ENCODE results near the gene CDK5. TPM values are rescaled to one million over a fixed set of nuclear protein-coding genes. Genes with fewer than 3 reads are reported as not detected.

The CDK5 gene
- total and polyA plus RNA-seq, 10 of the 15 experiments (the other 5 are each of a cell fraction or from before 2014, with no cell fraction given) = 1.5 to 33.4 (median 21.6) TPM

GRCh38 chr7:151035026-151035717 lies 22.5 kb downstream of the CDK5 start:
- Histone ChIP-seq H3K79me2 (ENCODE audit: control insufficient read depth, insufficient read depth, low read length) (no peaks in the 10 kb centered on the region), H3K4me3 (no peak overlapping the region), H3K36me3 (ENCODE audit: control insufficient read depth in 2 of 2, insufficient read depth in 2 of 2, low read length in 1 of 2) (peaks cover 0 to 3% of the 10 kb centered on the region in 2 experiments; a peak in 1 of 4 replicates), H3K27me3 (replicated peaks in 1 of 2; ENCODE audit: control insufficient read depth in 2 of 2, insufficient read depth in 2 of 2, low read length in 1 of 2) (no peaks in the 10 kb centered on the region), H3K4me2 (ENCODE audit: control insufficient read depth, insufficient read depth) (no peak overlapping the region), H2AFZ (ENCODE audit: control insufficient read depth, low read depth, low read length) (no peak overlapping the region), H3K9ac (ENCODE audit: control insufficient read depth, insufficient read depth, low read length) (no peak overlapping the region), H4K20me1 (ENCODE audit: control insufficient read depth, insufficient read depth) (no peaks in the 10 kb centered on the region), H3K4me1 (ENCODE audit: control insufficient read depth, insufficient read depth, low read length) (no peaks in the 10 kb centered on the region; the same call in 1 of the 2 replicates), H3K27ac (ENCODE audit: control insufficient read depth, insufficient read depth) (no peak overlapping the region), H3K9me3 (replicated peaks; ENCODE audit: control insufficient read depth, insufficient read depth, low read length) (no peaks in the 10 kb centered on the region)
- CTCF ChIA-PET = no interaction called here
- no TSS peak for BruUV-seq (replicated peaks)
- in situ Hi-C loops (cut with MboI) = no loop called here
- DNase-seq (ENCODE audit: low read depth, low spot score) (no peak), FAIRE-seq (no peak), ATAC-seq (no peak)
- POLR2A ChIA-PET = no interaction called here
- TF ChIP-seq SMAD5 (IDR thresholded peaks at IDR 0.05; ENCODE audit: low read depth) (no peak), TAF1 (IDR thresholded peaks at IDR 0.05; ENCODE audit: borderline replicate concordance, low read depth, low read length) (no peak), MYC (IDR thresholded peaks at IDR 0.05; ENCODE audit: insufficient read depth, insufficient read length, insufficient replicate concordance, low read length, severe bottlenecking) (no peak), NR2C1 (IDR thresholded peaks at IDR 0.05) (no peak)
- RAD21 ChIA-PET (ENCODE audit: unreplicated experiment) = no interaction called here
- whole genome bisulfite sequencing (ENCODE audit: insufficient coverage, insufficient replicate concordance, low lambda C conversion rate, missing lambda C conversion rate) = 83% methylated on average over 17 of the region's 21 CpGs
- SMC1A ChIA-PET (ENCODE audit: uncharacterized antibody, unreplicated experiment) = no interaction called here
- intact Hi-C loops (cut with micrococcal nuclease; ENCODE audit: unreplicated experiment) = no loop called here

DNA sequence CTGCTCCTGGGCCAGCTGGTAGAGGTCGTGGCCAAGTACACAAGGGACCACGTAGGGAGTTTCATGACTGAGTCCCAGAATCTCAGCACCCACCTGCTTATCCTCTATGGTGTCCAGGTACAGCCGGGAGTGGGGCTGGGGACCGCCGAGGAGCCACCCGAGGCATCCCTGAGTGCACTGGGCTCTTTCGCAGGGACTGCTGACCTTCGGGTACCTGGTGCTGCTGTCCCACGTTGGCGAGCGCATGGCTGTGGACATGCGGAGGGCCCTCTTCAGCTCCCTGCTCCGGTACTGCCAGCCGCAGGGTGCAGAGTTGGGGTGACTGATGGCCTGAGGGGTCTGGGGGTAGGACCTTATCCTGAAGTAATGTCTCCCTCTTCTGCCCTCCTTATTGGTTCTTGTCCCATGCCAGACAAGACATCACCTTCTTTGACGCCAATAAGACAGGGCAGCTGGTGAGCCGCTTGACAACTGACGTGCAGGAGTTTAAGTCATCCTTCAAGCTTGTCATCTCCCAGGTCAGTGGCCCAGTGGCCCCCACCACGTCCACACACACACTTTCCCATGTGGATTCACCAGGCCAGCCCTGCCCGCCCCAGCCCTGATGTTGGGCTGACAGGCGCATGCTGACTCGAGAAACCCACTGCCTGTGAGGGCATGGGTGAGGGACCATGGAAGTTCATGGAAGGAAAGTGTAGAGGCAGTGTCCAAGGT lies 23.2 kb downstream of the CDK5 start:
- ChIA-PET RAD21 (ENCODE audit: unreplicated experiment) (no interaction called here), SMC1A (ENCODE audit: uncharacterized antibody, unreplicated experiment) (no interaction called here), CTCF (no interaction called here), POLR2A (no interaction called here)
- intact Hi-C loops (cut with micrococcal nuclease; ENCODE audit: unreplicated experiment) (no loop called here), in situ Hi-C loops (cut with MboI) (no loop called here)
- Histone ChIP-seq H3K9ac (ENCODE audit: control insufficient read depth, insufficient read depth, low read length) (no peak overlapping the region), H4K20me1 (ENCODE audit: control insufficient read depth, insufficient read depth) (no peaks in the 10 kb centered on the region), H3K27ac (ENCODE audit: control insufficient read depth, insufficient read depth) (no peak overlapping the region), H3K4me3 (no peak overlapping the region), H3K4me2 (ENCODE audit: control insufficient read depth, insufficient read depth) (no peak overlapping the region), H3K4me1 (ENCODE audit: control insufficient read depth, insufficient read depth, low read length) (peaks cover 4% of the 10 kb centered on the region), H2AFZ (ENCODE audit: control insufficient read depth, low read depth, low read length) (no peak overlapping the region), H3K9me3 (replicated peaks; ENCODE audit: control insufficient read depth, insufficient read depth, low read length) (no peaks in the 10 kb centered on the region), H3K36me3 (ENCODE audit: control insufficient read depth in 2 of 2, insufficient read depth in 2 of 2, low read length in 1 of 2) (peaks cover 0 to 3% of the 10 kb centered on the region in 2 experiments; a peak in 1 of 4 replicates), H3K79me2 (ENCODE audit: control insufficient read depth, insufficient read depth, low read length) (no peaks in the 10 kb centered on the region; the same call in 1 of the 2 replicates), H3K27me3 (replicated peaks in 1 of 2; ENCODE audit: control insufficient read depth in 2 of 2, insufficient read depth in 2 of 2, low read length in 1 of 2) (no peaks in the 10 kb centered on the region)
- TF ChIP-seq, protein P1, sequence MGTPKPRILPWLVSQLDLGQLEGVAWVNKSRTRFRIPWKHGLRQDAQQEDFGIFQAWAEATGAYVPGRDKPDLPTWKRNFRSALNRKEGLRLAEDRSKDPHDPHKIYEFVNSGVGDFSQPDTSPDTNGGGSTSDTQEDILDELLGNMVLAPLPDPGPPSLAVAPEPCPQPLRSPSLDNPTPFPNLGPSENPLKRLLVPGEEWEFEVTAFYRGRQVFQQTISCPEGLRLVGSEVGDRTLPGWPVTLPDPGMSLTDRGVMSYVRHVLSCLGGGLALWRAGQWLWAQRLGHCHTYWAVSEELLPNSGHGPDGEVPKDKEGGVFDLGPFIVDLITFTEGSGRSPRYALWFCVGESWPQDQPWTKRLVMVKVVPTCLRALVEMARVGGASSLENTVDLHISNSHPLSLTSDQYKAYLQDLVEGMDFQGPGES (IDR thresholded peaks at IDR 0.05) = no peak
- no peak for TF ChIP-seq CBX5 (IDR thresholded peaks at IDR 0.05; ENCODE audit: low read depth)
- no peak for TF ChIP-seq MXI1 (IDR thresholded peaks at IDR 0.05; ENCODE audit: low read depth, low read length)
- TF ChIP-seq, protein P2, sequence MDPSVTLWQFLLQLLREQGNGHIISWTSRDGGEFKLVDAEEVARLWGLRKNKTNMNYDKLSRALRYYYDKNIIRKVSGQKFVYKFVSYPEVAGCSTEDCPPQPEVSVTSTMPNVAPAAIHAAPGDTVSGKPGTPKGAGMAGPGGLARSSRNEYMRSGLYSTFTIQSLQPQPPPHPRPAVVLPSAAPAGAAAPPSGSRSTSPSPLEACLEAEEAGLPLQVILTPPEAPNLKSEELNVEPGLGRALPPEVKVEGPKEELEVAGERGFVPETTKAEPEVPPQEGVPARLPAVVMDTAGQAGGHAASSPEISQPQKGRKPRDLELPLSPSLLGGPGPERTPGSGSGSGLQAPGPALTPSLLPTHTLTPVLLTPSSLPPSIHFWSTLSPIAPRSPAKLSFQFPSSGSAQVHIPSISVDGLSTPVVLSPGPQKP (IDR thresholded peaks at IDR 0.05; ENCODE audit: low read depth, low read length) = no peak
- TF ChIP-seq PAX8 (IDR thresholded peaks at IDR 0.05) = no peak
- no peak for TF ChIP-seq FOXK2 (IDR thresholded peaks at IDR 0.05)
- no peak for ATAC-seq
- no peak for FAIRE-seq
- BruUV-seq (replicated peaks) = no TSS peak
- WGBS (ENCODE audit: insufficient coverage, insufficient replicate concordance, low lambda C conversion rate, missing lambda C conversion rate) = 90% methylated on average over 21 of the region's 21 CpGs
- no peak for DNase-seq (ENCODE audit: low read depth, low spot score)
